ENCODE data around the gene ARHGAP11A.

DNA sequence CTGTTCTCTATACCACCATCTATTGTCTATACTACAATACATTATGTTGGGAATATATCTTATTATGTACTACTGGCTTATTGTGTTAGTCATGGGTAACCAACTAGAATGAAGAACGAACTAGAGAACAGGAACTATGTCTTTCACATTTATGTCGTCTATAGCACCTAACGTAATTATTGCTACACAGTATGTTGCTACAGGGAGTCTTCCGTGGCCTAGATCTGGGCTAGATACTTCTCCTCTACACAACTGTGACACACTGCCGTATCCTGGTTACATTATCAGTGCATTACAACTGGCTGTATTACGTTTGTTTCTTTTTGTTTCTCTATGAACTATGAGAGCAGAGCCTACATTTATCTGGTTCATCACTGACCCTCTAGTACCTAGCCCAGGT, 60.2 kb downstream of the ARHGAP11A start:
- TF ChIP-seq, protein P1, sequence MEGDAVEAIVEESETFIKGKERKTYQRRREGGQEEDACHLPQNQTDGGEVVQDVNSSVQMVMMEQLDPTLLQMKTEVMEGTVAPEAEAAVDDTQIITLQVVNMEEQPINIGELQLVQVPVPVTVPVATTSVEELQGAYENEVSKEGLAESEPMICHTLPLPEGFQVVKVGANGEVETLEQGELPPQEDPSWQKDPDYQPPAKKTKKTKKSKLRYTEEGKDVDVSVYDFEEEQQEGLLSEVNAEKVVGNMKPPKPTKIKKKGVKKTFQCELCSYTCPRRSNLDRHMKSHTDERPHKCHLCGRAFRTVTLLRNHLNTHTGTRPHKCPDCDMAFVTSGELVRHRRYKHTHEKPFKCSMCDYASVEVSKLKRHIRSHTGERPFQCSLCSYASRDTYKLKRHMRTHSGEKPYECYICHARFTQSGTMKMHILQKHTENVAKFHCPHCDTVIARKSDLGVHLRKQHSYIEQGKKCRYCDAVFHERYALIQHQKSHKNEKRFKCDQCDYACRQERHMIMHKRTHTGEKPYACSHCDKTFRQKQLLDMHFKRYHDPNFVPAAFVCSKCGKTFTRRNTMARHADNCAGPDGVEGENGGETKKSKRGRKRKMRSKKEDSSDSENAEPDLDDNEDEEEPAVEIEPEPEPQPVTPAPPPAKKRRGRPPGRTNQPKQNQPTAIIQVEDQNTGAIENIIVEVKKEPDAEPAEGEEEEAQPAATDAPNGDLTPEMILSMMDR (IDR thresholded peaks at IDR 0.05) = no peak
- TF ChIP-seq ZFX (IDR thresholded peaks at IDR 0.05; ENCODE audit: borderline replicate concordance) = no peak
